RWPE2 (cell line): ENCODE results near the gene RRP8.

Experiments
- ATAC-seq: fragments of 200-7000 bp; cut with Tn5 transposase; 3 replicates; pipeline ENCODE4 v1.9.1; 2021; ENCODE audit warnings: low read depth
- DNase-seq: peaks from one replicate; pipeline ENCODE4 v3.0.0-alpha.2; 2020; ENCODE audit warnings: low spot score
- H3K27ac ChIP-seq: fragments of 450-650 bp; 2 replicates; pipeline ENCODE4 v1.5.1; 2017; ENCODE audit warnings: mild to moderate bottlenecking; ENCODE audit not compliant: poor library complexity, severe bottlenecking
- H3K27me3 ChIP-seq: fragments of 250-450 bp; sonication (Bioruptor Pico); 2 replicates; pipeline ENCODE4 v1.5.1; 2021; ENCODE audit warnings: mild to moderate bottlenecking, moderate library complexity; ENCODE audit not compliant: insufficient read depth, poor library complexity, severe bottlenecking
- H3K36me3 ChIP-seq: fragments of 250-450 bp; sonication (Bioruptor Pico); 2 replicates; pipeline ENCODE4 v1.5.1; 2020; ENCODE audit warnings: low read depth, mild to moderate bottlenecking, moderate library complexity
- H3K4me1 ChIP-seq: fragments of 250-450 bp; sonication (Bioruptor Pico); 2 replicates; pipeline ENCODE4 v1.5.1; 2021; ENCODE audit warnings: mild to moderate bottlenecking, moderate library complexity; ENCODE audit not compliant: insufficient read depth, poor library complexity, severe bottlenecking
- H3K4me3 ChIP-seq: fragments of 250-450 bp; sonication (Bioruptor Pico); 2 replicates; pipeline ENCODE4 v1.5.1; 2021; ENCODE audit warnings: mild to moderate bottlenecking, moderate library complexity; ENCODE audit not compliant: severe bottlenecking
- H3K9me3 ChIP-seq: fragments of 250-450 bp; sonication (Bioruptor Pico); 2 replicates; pipeline ENCODE4 v1.5.1; 2021; ENCODE audit warnings: mild to moderate bottlenecking, moderate library complexity; ENCODE audit not compliant: severe bottlenecking
- CTCF ChIP-seq: fragments of 450-650 bp; IDR thresholded peaks from one replicate; pipeline ENCODE4 v1.5.1; 2017; ENCODE audit warnings: mild to moderate bottlenecking, moderate library complexity; ENCODE audit not compliant: poor library complexity, severe bottlenecking

The RRP8 gene

GRCh38 chr11:6626971-6627761 is 23.8 kb upstream of the RRP8 start:
- H3K4me3 ChIP-seq: no peak overlapping the region
- no peaks in the 10 kb centered on the region for H3K36me3 ChIP-seq
- DNase-seq (no peak), ATAC-seq (no peak)
- H3K27me3 ChIP-seq: no peaks in the 10 kb centered on the region
- H3K4me1 ChIP-seq: no peaks in the 10 kb centered on the region
- no peak overlapping the region for H3K27ac ChIP-seq
- no peaks in the 10 kb centered on the region for H3K9me3 ChIP-seq
- TF ChIP-seq CTCF: no peak

GRCh38 chr11:6625832-6626420 is 22.5 kb upstream of the RRP8 start:
- Histone ChIP-seq H3K4me3 (no peak overlapping the region), H3K27ac (no peak overlapping the region), H3K9me3 (no peaks in the 10 kb centered on the region), H3K27me3 (no peaks in the 10 kb centered on the region), H3K36me3 (no peaks in the 10 kb centered on the region), H3K4me1 (no peaks in the 10 kb centered on the region)
- DNase-seq (peak; percentile 33), ATAC-seq (no peak)
- TF ChIP-seq CTCF: no peak

- DNase-seq (peak; percentile 39), ATAC-seq (no peak)
- TF ChIP-seq CTCF: no peak
- H3K4me1 ChIP-seq: no peaks in the 10 kb centered on the region
- H3K9me3 ChIP-seq: no peaks in the 10 kb centered on the region
- H3K27me3 ChIP-seq: no peaks in the 10 kb centered on the region
- H3K27ac ChIP-seq: no peak overlapping the region
- H3K36me3 ChIP-seq: no peaks in the 10 kb centered on the region
- no peak overlapping the region for H3K4me3 ChIP-seq
Measured at GRCh38 chr11:6625156-6625831, 21.9 kb upstream of the RRP8 start.

GRCh38 chr11:6623391-6624363 is 20.3 kb upstream of the RRP8 start:
- no peak overlapping the region for H3K4me3 ChIP-seq
- H3K27ac ChIP-seq: no peak overlapping the region
- DNase-seq: peak; percentile 49
- H3K9me3 ChIP-seq: no peaks in the 10 kb centered on the region
- peaks cover 4% of the 10 kb centered on the region for H3K4me1 ChIP-seq
- TF ChIP-seq CTCF: no peak
- H3K36me3 ChIP-seq: no peaks in the 10 kb centered on the region
- H3K27me3 ChIP-seq: no peaks in the 10 kb centered on the region
- ATAC-seq: no peak
